ENCODE measurements around the gene CYB5A.
"Not testable (repeated sequence)": the region's sequence is repeated elsewhere in the genome, so short reads cannot be mapped to it uniquely, and the experiment has no call there.

CYB5A gene

GRCh38 chr18:74291771-74292540 lies at the start of gene CYB5A:
CYB5A (minus strand) TSS chr18:74291963; CDS start chr18:74291875, 88 bp downstream.
- peak; percentile 99 for DNase-seq

GRCh38 chr18:74337912-74338309 lies 46.1 kb upstream of the CYB5A start:
- no peak for DNase-seq

- DNase-seq: no peak
Observed at GRCh38 chr18:74337155-74337911, 45.6 kb upstream of the CYB5A start.

GRCh38 chr18:74336656-74337055 lies 44.9 kb upstream of the CYB5A start:
- no peak for DNase-seq

- DNase-seq: no peak
Observed at GRCh38 chr18:74334242-74334893, 42.6 kb upstream of the CYB5A start.

GRCh38 chr18:74333091-74333490 lies 41.3 kb upstream of the CYB5A start:
- no peak for DNase-seq

- DNase-seq: no peak
Observed at GRCh38 chr18:74331404-74331803, 39.6 kb upstream of the CYB5A start.

GRCh38 chr18:74329688-74330205 lies 38.0 kb upstream of the CYB5A start:
- DNase-seq: no peak

- no peak for DNase-seq
Observed at GRCh38 chr18:74328206-74328605, 36.4 kb upstream of the CYB5A start.

GRCh38 chr18:74326791-74327190 lies 35.0 kb upstream of the CYB5A start:
- DNase-seq: not testable (repeated sequence)

- DNase-seq: no peak
Observed at GRCh38 chr18:74326231-74326630, 34.5 kb upstream of the CYB5A start.

GRCh38 chr18:74316257-74317170 lies 24.8 kb upstream of the CYB5A start:
- no peak for DNase-seq

- no peak for DNase-seq
Observed at GRCh38 chr18:74315464-74316256, 23.9 kb upstream of the CYB5A start, which contains the start of gene C18orf63. C18orf63 (plus strand) TSS chr18:74315839; CDS start chr18:74317866, 2,027 bp downstream.

- DNase-seq: no peak
Observed at GRCh38 chr18:74314759-74315463, 23.1 kb upstream of the CYB5A start.

- no peak for DNase-seq
Observed at GRCh38 chr18:74311000-74311399, 19.2 kb upstream of the CYB5A start.

GRCh38 chr18:74310411-74310810 lies 18.6 kb upstream of the CYB5A start:
- peak; percentile 7 for DNase-seq

- no peak for DNase-seq
Observed at GRCh38 chr18:74303936-74304335, 12.2 kb upstream of the CYB5A start.

GRCh38 chr18:74303306-74303705 lies 11.5 kb upstream of the CYB5A start:
- DNase-seq: no peak

- DNase-seq: no peak
Observed at GRCh38 chr18:74299746-74300145, 8.0 kb upstream of the CYB5A start.

- DNase-seq: no peak
Observed at GRCh38 chr18:74299162-74299561, 7.4 kb upstream of the CYB5A start.

- DNase-seq: no peak
Observed at GRCh38 chr18:74294526-74294925, 2.8 kb upstream of the CYB5A start.

Measured in NCI-H510A (cell line).